ENCODE measurements around the gene LSM14A. TPM values are rescaled to one million over a fixed set of nuclear protein-coding genes. Genes with fewer than 3 reads are reported as not detected.

LSM14A gene
- total RNA-seq: 76.6 and 124 TPM in 2 replicates

DNA sequence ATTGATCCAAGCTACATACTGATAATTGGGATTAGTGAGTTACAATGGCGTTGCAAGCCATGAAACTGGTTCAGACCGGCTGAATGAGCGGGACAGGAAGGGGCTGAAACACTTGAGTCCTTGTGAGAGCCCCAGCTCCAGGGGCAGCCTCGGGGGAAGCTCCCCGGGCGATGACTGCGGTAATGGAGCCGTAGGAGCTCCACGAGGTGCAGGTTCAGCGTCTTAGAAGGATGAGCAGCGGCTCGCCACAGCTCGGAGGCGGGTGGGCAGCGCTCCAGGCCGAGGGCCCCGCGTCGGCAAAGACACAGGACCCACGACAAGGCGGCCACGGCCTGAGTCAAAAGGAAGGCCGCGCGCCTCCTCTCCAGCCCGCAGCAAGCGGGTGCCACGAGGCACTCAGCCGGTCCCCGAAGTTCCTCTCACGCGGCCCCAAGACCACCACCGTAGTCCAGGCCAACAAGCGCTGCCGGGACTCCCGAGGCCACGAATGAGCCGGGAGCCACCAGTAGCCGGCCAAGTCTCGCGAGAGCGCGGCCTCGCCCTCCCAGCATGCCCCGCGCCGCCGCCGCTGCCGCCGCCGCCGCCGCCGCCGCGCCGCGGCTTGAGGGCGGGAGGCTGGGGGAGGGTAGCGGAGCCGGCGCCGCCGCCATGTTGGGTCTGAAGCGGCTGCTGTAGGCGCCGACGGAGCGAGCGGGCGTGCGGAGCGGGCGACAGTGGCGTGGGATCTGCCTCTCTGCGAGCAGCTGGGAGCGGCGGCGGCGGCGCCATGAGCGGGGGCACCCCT lies at the start of gene LSM14A:
Gene LSM14A, plus strand, starts transcription at position 628 of the 784 bp plus-strand sequence. Its CDS starts 139 bp downstream, at position 767.

DNA sequence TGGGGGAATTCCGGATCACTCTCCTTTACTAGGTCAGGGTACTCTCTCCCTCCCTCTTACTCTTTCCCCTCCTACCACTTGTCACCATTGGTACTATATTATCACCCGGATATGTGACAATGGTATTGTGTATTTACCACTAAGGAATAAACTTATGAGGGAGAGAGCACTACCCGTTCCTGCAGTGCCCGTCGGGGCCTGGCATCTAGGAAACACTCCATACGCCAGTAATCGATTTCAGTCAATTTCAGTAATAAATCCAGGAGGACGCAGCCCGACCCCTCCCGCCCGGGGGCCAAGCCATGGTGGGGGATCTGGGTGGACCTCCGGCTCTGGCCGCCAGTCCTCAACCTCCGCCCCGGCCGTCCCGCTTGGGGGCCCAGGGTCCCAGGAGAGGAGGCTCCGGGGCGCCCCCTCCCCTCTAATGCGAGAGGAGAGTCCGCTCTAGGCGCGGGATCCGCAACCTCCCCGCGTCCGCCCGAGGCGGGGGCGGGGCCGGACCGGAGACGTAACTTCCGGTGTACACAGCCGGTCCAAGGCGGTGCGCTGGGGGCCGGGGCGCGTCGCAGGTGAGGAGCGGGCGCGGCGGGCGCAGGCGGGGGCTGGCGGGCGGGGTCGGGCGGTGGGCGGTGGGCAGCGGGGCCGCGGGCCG lies 81.9 kb downstream of the LSM14A start, which contains the start of gene GARRE1:
Gene GARRE1, plus strand, starts transcription at position 509 of the 652 bp plus-strand sequence. CDS start 45,920 bp downstream, outside the sequence.

Other genes starting within 250 kb of the LSM14A start
- gene GARRE1, start 82.0 kb downstream of the LSM14A start, total RNA-seq: 6.6 and 7.6 TPM in 2 replicates
- gene GPI, start 192.7 kb downstream of the LSM14A start, total RNA-seq: 104 and 111 TPM in 2 replicates
- gene PDCD2L, start 231.9 kb downstream of the LSM14A start, total RNA-seq: 6.6 and 13.0 TPM in 2 replicates